Stimulated activated CD8-positive, alpha-beta memory T cell treated with anti-CD3 and anti-CD28 coated beads, Interleukin-7, amount 100 ng/mL, for 1 hour (primary cell): Measurements from ENCODE around the gene SORCS2.

Experiments
- DNase-seq, 2 donors: peaks; one replicate each; pipeline ENCODE4 v3.0.0-alpha.2; 2020; ENCODE audit warnings: low read depth in 2 of 2

The SORCS2 gene

GRCh38 chr4:7266525-7267292, 74.4 kb downstream of the SORCS2 start:
- no peak for DNase-seq

GRCh38 chr4:7267829-7268228, 75.5 kb downstream of the SORCS2 start:
- DNase-seq = no peak

DNA sequence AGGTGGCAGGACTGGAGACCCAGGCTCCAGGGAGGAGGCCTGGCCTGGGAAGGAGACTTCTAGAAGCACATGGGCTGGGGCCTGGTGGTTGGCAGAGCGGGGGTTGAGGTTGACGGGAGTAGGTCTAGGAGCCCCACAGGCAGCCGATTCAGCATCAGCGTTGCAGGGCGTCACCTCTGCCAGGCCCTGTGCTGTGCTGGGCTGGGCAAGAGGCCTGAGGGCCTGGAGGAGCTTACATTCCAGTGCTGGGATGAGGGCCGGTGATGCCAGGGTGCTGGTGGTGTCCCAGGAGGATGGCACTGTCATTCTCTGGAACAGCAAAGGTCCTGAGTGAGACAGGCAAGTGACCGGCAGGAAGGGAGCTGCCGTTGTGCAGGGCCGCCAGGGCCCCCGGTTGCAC, 76.6 kb downstream of the SORCS2 start:
- no peak for DNase-seq

GRCh38 chr4:7270121-7270520, 77.8 kb downstream of the SORCS2 start:
- DNase-seq = no peak

DNA sequence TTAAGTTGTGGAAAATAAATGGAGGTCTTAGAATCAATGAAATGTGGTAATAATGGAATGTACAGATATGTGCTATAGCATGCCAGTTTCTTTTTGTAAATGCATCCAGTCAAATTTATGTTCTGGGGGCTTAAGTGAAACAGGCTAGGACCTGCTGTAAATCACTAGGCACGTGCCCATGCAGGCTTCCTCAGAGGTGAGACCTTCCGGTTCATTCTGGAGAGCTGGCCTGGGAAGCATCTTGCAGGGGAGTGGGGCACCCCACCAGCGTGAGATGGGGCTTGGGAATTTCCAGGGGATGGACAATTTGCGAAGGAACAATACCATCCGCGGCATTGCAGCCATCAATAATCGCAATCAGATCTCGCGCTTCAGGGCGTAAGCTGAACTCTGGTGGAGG, 80.1 kb downstream of the SORCS2 start:
- no peak for DNase-seq

- DNase-seq = no peak
Observed at GRCh38 chr4:7273738-7274297, 81.5 kb downstream of the SORCS2 start.

DNA sequence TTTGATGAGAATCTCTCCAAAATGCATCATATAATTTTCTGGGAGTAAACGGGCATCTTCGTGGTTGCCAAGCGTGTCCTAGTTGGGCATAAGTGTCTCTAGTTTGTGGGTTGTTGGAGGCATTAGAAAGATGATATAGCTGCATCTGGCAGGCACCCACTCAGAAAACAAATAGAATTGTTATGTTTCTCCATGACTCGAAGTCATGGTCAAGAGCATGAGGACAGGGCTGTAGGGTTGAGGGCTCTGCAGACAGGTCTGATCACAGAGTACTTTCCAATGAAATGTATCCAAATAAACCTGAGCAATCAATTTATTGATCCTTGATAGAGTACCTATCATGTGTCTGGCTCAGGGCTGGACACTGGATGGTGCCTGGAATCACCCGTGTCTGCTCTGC, 82.7 kb downstream of the SORCS2 start:
- DNase-seq = no peak

GRCh38 chr4:7275490-7276154, 83.3 kb downstream of the SORCS2 start:
- no peak for DNase-seq

DNA sequence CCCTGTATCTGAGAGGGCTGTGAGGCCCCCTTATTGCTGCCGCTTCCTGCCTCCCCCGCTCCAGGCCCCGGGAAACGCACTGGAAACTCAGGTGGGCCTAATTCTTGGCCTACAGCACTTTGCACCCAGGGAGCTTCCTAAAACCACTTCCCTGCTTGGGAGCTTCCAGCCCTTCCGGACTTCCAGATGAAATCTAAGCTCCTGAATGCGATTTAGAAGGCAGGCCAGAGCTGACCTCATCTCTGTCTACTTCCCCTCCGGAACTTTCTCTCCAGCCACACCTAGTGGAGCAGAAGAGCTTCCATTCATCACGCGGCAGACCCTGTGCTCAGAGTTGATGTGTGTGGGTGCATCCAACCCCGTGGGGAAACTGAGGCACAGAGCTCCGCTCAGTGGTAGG, 84.2 kb downstream of the SORCS2 start:
- DNase-seq = no peak

DNA sequence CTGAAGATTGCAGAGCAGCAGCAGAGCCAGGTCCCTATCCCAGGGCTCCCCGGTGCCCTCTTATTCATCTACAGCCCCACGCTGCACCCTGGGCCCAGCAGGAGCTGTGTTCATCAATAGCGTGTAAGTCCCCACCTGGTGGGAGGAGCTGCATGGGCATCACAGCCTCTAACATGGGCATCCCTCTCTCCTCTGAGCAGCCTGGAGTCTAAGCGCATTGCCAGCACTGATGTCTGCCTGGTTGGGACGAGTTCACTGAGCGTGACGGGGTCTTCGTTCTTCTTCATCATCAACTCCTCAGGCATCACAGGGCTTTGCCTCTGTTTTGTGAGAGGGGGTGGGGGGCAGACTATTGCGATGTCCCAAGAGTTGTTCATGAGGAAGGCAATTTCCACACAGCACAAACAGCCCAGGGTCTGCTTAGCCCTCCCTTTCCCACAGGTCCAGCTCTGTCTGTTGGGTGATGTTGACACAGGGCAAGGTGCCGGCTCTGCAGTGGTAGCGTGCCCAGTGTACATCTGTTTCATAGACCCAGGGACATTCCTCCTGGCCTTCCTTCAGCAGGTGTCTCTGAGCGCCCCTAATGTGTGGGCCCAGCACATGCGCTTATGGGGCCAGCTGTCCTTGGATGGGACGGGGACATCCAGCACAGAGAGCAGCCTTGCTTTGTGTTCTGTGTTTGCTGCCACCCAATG, 85.9 kb downstream of the SORCS2 start:
- DNase-seq = no peak

DNA sequence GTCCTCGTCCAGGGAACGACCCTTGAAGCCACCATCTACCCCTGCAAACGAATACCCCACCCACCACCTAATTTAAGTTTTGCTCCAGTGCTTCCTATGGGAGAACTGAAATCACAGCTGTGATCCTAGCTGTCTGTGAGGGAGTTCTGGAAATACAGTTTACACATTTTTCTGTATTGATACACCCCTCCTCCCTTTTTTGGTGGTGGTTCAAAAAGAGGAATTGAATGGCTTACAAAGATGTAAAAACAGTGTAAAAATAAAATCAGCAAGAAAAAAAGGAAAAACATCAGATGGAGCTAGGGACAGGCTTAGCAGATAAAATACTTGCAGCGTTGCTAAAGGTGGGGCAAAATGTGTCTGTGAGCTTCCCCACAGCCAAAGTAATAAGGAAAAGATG, 86.6 kb downstream of the SORCS2 start:
- no peak for DNase-seq

- no peak for DNase-seq
Observed at GRCh38 chr4:7279902-7280301, 87.6 kb downstream of the SORCS2 start.

GRCh38 chr4:7280926-7281690, 88.8 kb downstream of the SORCS2 start:
- no peak for DNase-seq

DNA sequence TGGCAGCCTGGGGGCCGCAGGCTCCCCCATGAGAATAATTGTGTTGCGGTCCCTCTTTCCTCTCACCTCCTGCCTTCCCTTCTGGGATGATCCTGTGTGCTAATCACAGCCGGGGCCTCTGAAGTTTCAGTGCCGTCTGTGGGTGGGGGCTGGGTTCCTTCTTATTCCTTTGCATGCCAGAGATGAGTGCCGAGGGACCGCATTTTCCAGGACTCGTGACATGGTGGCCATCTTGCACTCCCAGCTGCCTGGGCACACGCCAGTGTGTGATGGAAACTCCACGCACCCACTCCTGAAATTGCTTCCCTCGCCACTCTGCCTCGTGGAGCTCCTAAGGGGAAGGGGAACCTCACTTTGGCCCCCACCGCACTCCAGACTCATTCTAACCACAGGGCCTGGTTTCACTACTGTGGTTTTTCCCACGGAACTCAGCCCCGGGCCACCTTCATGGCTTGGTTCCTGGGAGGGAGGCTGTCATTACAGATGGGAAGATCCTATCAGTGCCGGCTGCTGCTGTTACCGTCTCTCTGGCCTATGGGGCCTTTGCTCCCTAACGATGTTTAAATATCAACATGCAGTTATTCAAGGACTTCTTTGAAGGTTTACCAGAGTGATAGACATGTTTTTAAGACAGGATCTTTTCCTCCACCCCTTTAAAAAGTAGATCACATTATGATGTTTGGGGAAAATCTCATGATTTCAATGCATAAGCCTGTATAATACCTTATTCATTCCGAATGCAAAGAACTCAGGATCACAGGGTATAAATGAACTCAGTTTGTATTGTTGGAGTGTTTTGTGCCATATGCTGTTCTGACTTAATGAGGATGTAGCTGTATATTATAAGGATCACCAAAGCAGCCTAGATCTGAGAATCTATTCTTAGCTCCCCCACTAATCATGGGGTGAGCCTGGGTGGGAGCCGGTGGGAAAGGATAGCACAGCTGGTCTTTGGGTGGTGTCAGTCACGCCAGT, 89.6 kb downstream of the SORCS2 start:
- DNase-seq = no peak

GRCh38 chr4:7282786-7283440, 90.6 kb downstream of the SORCS2 start:
- no peak for DNase-seq

DNA sequence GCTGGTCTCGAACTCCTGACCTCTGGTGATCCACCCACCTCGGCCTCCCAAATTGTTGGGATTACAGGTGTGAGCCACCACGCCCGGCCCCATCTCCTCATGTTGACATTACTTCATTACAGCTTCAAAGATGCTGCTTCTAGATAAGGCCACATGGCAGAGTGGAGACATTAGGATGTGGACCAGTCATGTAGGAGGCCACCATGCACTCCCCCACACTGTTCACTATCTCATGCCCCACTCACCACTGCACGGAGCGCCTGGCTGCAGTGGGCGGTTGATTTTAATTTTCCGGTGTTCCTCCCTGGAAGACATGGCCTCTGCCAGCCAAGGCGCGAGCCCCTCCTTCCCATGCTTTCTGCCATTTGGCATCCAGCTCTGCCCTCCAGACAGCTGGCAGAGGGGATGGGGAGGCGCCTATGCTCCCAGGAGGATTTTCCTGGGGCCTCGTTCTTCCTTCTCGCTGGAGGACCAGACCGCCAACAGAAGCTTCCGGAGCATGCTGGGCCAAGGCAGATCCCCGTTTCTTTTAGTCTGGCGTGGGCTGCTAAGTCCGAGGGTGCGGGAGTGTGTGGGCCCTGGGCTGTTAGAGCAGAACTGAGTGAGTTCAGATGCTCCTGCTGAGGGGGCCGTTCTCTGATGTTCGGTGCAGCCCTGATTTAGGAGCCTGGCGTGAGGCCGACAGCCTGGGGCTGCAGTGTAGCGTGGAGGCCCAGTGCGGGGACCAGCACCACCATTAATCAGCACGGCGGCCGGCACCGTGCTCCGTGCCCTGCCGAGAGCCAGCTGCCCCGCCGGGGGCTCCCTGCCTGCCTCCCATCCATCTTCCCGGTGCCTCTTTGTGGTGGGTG, 93.1 kb downstream of the SORCS2 start:
- no peak for DNase-seq

- DNase-seq = no peak
Observed at GRCh38 chr4:7286170-7286569, 93.8 kb downstream of the SORCS2 start.

DNA sequence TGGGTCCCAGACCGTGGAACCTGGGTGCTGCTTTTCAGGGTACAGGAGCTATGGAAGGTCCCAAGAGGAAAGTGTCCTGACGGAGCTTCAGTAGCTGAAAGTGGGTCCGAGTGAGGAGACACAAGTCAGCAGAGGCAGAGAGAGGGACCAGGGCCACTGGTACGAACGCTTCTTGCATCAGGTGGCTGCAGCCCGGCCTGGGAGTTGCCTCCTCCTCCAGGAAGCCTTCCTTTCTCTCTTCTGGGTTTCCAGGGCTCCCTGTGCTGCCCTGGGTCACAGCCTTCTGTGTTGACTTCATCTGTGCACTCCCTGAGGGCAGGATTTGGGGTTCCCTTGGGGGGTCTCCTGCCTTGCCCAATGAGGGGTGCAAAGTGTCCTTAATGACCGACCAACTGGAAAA, 94.5 kb downstream of the SORCS2 start:
- no peak for DNase-seq

- DNase-seq = no peak
Observed at GRCh38 chr4:7287274-7287917, 95.1 kb downstream of the SORCS2 start.
